HepG2 (cell line): ENCODE measurements around the gene WWC2. TPM values are rescaled to one million over a fixed set of nuclear protein-coding genes. Genes with fewer than 3 reads are reported as not detected.

ENCODE experiments used
- ATAC-seq: fragments of 200-7000 bp; cut with Tn5 transposase; 3 replicates; pipeline ENCODE4 v1.9.1; 2020; ENCODE audit warnings: mild to moderate bottlenecking, moderate library complexity
- BruUV-seq: library from RNA; stranded (reverse); fragments of 400-500 nt; replicated peaks from 2 replicates; lab custom pipeline; 2021; lab: Mats Ljungman, UMichigan
- CTCF ChIA-PET: fragments of 300-600 bp; formaldehyde crosslinking; extraction: SDS; loops from one replicate; lab custom pipeline; 2021; ENCODE audit warnings: low total read pairs, inconsistent platforms, low intra/inter-chr PET ratio; lab: Yijun Ruan, JAX
- POLR2A ChIA-PET: fragments of 350-600 bp; sonication (Branson Sonifier 250); formaldehyde crosslinking; loops from one replicate; lab custom pipeline; 2020; ENCODE audit warnings: antibody characterized with exemption, inconsistent platforms; lab: Yijun Ruan, JAX
- DNase-seq: peaks from one replicate; pipeline ENCODE4 v3.0.0-alpha.2; 2015; ENCODE audit warnings: low spot score
- FAIRE-seq: peaks from 3 replicates; lab custom pipeline; 2011; peaks lifted over from hg19 to GRCh38; lab: Jason Lieb, UNC
- H2AFZ ChIP-seq: one replicate; pipeline ENCODE4 v1.6.1; 2011; ENCODE audit warnings: low read length, inconsistent platforms
- H3K27ac ChIP-seq: fragments of 300-600 bp; 3 replicates; pipeline ENCODE4 v1.8.0; 2011; ENCODE audit warnings: mixed run types, mild to moderate bottlenecking, mixed read lengths, low read length, inconsistent platforms; ENCODE audit not compliant: insufficient read depth; ENCODE audit errors: extremely low read length
- H3K27me3 ChIP-seq, 2 experiments: fragments of 200-600 bp in 1 of 2; 2 replicates in 1 of 2; 3 replicates in 1 of 2; pipeline versions ENCODE4 v1.6.0 to v1.8.0; 2011; ENCODE audit warnings: low read length in 2 of 2, mild to moderate bottlenecking in 2 of 2, moderate library complexity in 2 of 2, inconsistent platforms in 1 of 2; ENCODE audit not compliant: insufficient read depth in 2 of 2, control insufficient read depth in 1 of 2
- H3K36me3 ChIP-seq, 2 experiments: fragments of 200-600 bp in 1 of 2; replicated peaks in 1 of 2; 2 replicates in 1 of 2; 3 replicates in 1 of 2; pipeline versions ENCODE4 v1.5.1 to v1.8.0; 2011; ENCODE audit warnings: low read length in 2 of 2, inconsistent platforms in 1 of 2; ENCODE audit not compliant: insufficient read depth in 2 of 2, control insufficient read depth in 1 of 2
- H3K4me1 ChIP-seq: 2 replicates; pipeline ENCODE4 v1.5.1; 2012; ENCODE audit warnings: low read length, inconsistent platforms; ENCODE audit not compliant: insufficient read depth
- H3K4me2 ChIP-seq: 2 replicates; pipeline ENCODE4 v1.6.0; 2011; ENCODE audit warnings: low read depth, low read length, inconsistent platforms
- H3K4me3 ChIP-seq, 3 experiments: fragments of 200-600 bp in 1 of 3; sonication (generic), shearing (Covaris generic) in 1 of 3; replicated peaks in 1 of 3; 2 replicates each; pipeline ENCODE4 v1.5.1; 2011 to 2016; ENCODE audit warnings: low read length in 3 of 3, inconsistent platforms in 2 of 3, low read depth in 2 of 3, mild to moderate bottlenecking in 2 of 3, control low read depth in 1 of 3, mixed read lengths in 1 of 3; ENCODE audit not compliant: insufficient read depth in 1 of 3
- H3K79me2 ChIP-seq: one replicate; pipeline ENCODE4 v1.6.1; 2011; ENCODE audit warnings: low read length, inconsistent platforms; ENCODE audit not compliant: insufficient read depth
- H3K9ac ChIP-seq: 2 replicates; pipeline ENCODE4 v1.6.0; 2011; ENCODE audit warnings: mild to moderate bottlenecking, low read depth, low read length, inconsistent platforms; ENCODE audit not compliant: insufficient read depth
- H3K9me3 ChIP-seq: 2 replicates; pipeline ENCODE4 v1.5.1; 2012; ENCODE audit warnings: mild to moderate bottlenecking, low read length
- H4K20me1 ChIP-seq: 2 replicates; pipeline ENCODE4 v1.6.0; 2011; ENCODE audit warnings: inconsistent platforms, mild to moderate bottlenecking, low read length, moderate library complexity; ENCODE audit not compliant: insufficient read depth
- AGO2 ChIP-seq: fragments of 200-400 bp; formaldehyde crosslinking; optimal IDR thresholded peaks from 2 replicates; pipeline ENCODE3; 2017; ENCODE audit warnings: mild to moderate bottlenecking, low read depth, low read length, moderate library complexity
- ATAD3A ChIP-seq: sonication (generic); formaldehyde crosslinking; IDR thresholded peaks from 2 replicates; pipeline ENCODE4 v1.4.0; 2020; ENCODE audit warnings: missing genetic modification reagents
- EHMT2 ChIP-seq: fragments of 200-600 bp; sonication (generic); IDR thresholded peaks from 2 replicates; pipeline ENCODE4 v1.7.0; 2017; ENCODE audit warnings: antibody characterized with exemption, low read depth, low read length, borderline replicate concordance
- HNRNPL ChIP-seq: fragments of 200-400 bp; formaldehyde crosslinking; IDR thresholded peaks from 2 replicates; pipeline ENCODE4 v1.6.1; 2017; ENCODE audit warnings: mild to moderate bottlenecking, low read depth, low read length
- NFIB ChIP-seq: sonication (generic); formaldehyde crosslinking; IDR thresholded peaks from 2 replicates; pipeline ENCODE4 v1.9.0; 2021; ENCODE audit warnings: missing genetic modification reagents, mild to moderate bottlenecking, borderline replicate concordance
- POGK ChIP-seq: sonication (generic); formaldehyde crosslinking; conservative IDR thresholded peaks from 2 replicates; pipeline ENCODE4 v1.8.0; 2022; ENCODE audit warnings: mild to moderate bottlenecking, moderate library complexity, missing genetic modification reagents
- SMAD3 ChIP-seq: sonication (generic); formaldehyde crosslinking; IDR thresholded peaks from 2 replicates; pipeline ENCODE4 v1.4.0; 2020; ENCODE audit warnings: missing genetic modification reagents
- SMARCC2 ChIP-seq: fragments of 450-650 bp; IDR thresholded peaks from 2 replicates; pipeline ENCODE4 v1.6.1; 2017; ENCODE audit warnings: antibody characterized with exemption, mild to moderate bottlenecking
- ZNF329 ChIP-seq: sonication (generic); formaldehyde crosslinking; IDR thresholded peaks from 2 replicates; pipeline ENCODE4 v1.9.0; 2021; ENCODE audit warnings: low read depth, mild to moderate bottlenecking, missing genetic modification reagents
- ZNF547 ChIP-seq: sonication (generic); formaldehyde crosslinking; IDR thresholded peaks from 2 replicates; pipeline ENCODE4 v1.5.1; 2020; ENCODE audit warnings: mild to moderate bottlenecking, missing genetic modification reagents
- WGBS: methylation state at CpG from one replicate; pipeline ENCODE4 v1.1.6; 2017; ENCODE audit warnings: low lambda C conversion rate; 5-methylcytosine and 5-hydroxymethylcytosine counted together
- in situ Hi-C: cut with HindIII; loops from 2 replicates; pipeline ENCODE4 v1.10.0; 2017; ENCODE audit warnings: low pct_unique_long_range_greater_than_20kb; ENCODE audit not compliant: extremely low pct_ligation_motif_present
- intact Hi-C: fragments of 100-400 bp; cut with micrococcal nuclease; formaldehyde crosslinking; loops from one replicate; pipeline ENCODE4 v1.10.0; 2022; ENCODE audit not compliant: unreplicated experiment
- polyA plus RNA-seq, 8 experiments: library from polyadenylated mRNA; depleted of rRNA in 3 of 8; stranded (reverse) in 7 of 8; unstranded in 1 of 8; fragments of >200 nt; fragmentation: Illumina TruSeq in 4 of 8; extraction: Trizol in 4 of 8; gene quantifications; 2 replicates each; pipeline versions ENCODE4 v1.2.1 to v1.2.3, GENCODE V29; 2011 to 2016; ENCODE audit warnings: low read depth in 4 of 8, missing spikeins in 1 of 8, mixed read lengths in 1 of 8; ENCODE audit not compliant: insufficient read depth in 1 of 8
- total RNA-seq, 5 experiments: library from RNA; depleted of rRNA; stranded (reverse); fragments of >200 nt; fragmentation: Illumina TruSeq; extraction: Trizol; gene quantifications; 2 replicates each; pipeline ENCODE4 v1.2.3, GENCODE V29; 2016; ENCODE audit warnings: low read depth in 1 of 5
- TF ChIP-seq, protein P1 (sequence below): sonication (generic); formaldehyde crosslinking; IDR thresholded peaks from 2 replicates; pipeline ENCODE4 v1.4.0; 2020; ENCODE audit warnings: missing genetic modification reagents

Gene WWC2
- total and polyA plus RNA-seq, 2 of the 13 experiments (the other 11 are each of a cell fraction or from before 2014, with no cell fraction given), result 40.0 to 50.1 TPM

DNA sequence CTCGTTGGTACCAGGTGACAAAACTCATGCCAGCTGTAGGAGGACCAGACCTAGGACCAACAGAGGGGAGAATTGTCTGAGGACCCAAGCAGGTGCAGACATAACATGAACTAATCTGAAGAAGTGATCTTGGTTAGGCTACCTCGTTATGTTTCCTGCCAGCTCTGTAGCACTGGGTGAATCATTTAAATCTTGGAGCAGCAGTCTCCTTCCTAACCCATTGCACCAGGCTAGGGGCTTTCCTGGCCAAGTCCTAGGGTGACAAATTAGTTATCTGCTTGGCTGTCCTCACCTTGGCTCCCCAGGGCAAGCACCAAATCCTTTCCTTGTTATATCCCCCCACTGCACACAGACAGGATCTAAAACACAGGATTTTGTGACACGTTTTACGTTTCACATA, 87.8 kb downstream of the WWC2 start:
- Histone ChIP-seq H3K79me2 (peaks cover 71% of the 10 kb centered on the region), H3K27me3 (no peaks in the 10 kb centered on the region; a peak in 1 of 5 replicates), H3K4me2 (no peak overlapping the region), H3K9ac (no peak overlapping the region), H2AFZ (no peak overlapping the region), H3K36me3 (peaks cover 0 to 3% of the 10 kb centered on the region in 2 experiments; a peak in 1 of 5 replicates), H3K27ac (no peak overlapping the region), H3K4me3 (no peak overlapping the region), H4K20me1 (peaks cover 28% of the 10 kb centered on the region), H3K4me1 (peaks cover 60% of the 10 kb centered on the region), H3K9me3 (no peaks in the 10 kb centered on the region)
- no TSS peak for BruUV-seq
- ChIA-PET CTCF (no interaction called here), POLR2A (no interaction called here)
- intact Hi-C loops (no loop called here), in situ Hi-C loops (no loop called here)
- 96% methylated on average over 3 of the region's 4 CpGs for WGBS
- ATAC-seq, result no peak
- TF ChIP-seq HNRNPL, result no peak
- TF ChIP-seq SMARCC2, result no peak
- TF ChIP-seq EHMT2, result no peak
- no peak for TF ChIP-seq NFIB (CRISPR knock-in tag)
- TF ChIP-seq ZNF547 (CRISPR knock-in tag), result no peak
- TF ChIP-seq, protein P1, sequence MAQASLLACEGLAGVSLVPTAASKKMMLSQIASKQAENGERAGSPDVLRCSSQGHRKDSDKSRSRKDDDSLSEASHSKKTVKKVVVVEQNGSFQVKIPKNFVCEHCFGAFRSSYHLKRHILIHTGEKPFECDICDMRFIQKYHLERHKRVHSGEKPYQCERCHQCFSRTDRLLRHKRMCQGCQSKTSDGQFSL, result no peak
- no peak for TF ChIP-seq ZNF329 (CRISPR knock-in tag)
- no peak for TF ChIP-seq POGK (CRISPR knock-in tag)
- TF ChIP-seq SMAD3, result no peak
- TF ChIP-seq AGO2, result no peak
- TF ChIP-seq ATAD3A (CRISPR knock-in tag), result no peak
- FAIRE-seq, result no peak
- DNase-seq, result no peak
